ENCODE data around the gene DISP2. TPM values are rescaled to one million over a fixed set of nuclear protein-coding genes. Genes with fewer than 3 reads are reported as not detected.

Gene DISP2
- total RNA-seq, 1 experiment from 2014 or later: 10.0 TPM

GRCh38 chr15:40366457-40367370 is 8.7 kb downstream of the DISP2 start:
- DNase-seq (ENCODE audit: low read depth, low spot score): no peak
- intact Hi-C loops (cut with micrococcal nuclease; ENCODE audit: unreplicated experiment): no loop called here

DNA sequence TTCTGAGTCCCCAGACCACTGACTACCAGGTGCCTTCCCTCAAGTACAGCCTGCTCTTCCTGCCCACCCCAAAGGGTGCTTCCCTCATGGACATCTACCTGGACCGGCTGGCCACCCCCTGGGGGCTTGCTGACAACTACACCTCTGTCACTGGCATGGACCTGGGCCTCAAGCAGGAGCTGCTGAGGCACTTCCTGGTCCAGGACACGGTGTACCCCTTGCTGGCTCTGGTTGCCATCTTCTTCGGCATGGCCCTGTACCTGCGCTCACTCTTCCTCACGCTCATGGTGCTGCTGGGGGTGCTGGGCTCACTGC is 9.3 kb downstream of the DISP2 start:
- Histone ChIP-seq H3K27ac (ENCODE audit: low read length) (no peak overlapping the region), H3K9me3 (ENCODE audit: control insufficient read depth, insufficient read depth, low read depth, low read length) (no peaks in the 10 kb centered on the region), H3K27me3 (ENCODE audit: control insufficient read depth, insufficient read depth, low read length) (no peaks in the 10 kb centered on the region), H3K4me1 (ENCODE audit: control insufficient read depth, insufficient read depth, low read length) (no peaks in the 10 kb centered on the region), H3K36me3 (ENCODE audit: control insufficient read depth, insufficient read depth, low read length) (no peaks in the 10 kb centered on the region), H3K4me3 (ENCODE audit: low read depth in 2 of 2, low read length in 2 of 2) (no peak overlapping the region)
- DNase-seq (ENCODE audit: low read depth, low spot score) (no peak), ATAC-seq (no peak)
- in situ Hi-C loops (cut with HindIII; ENCODE audit: low pct_unique_long_range_greater_than_20kb, low sequenced_read_pairs): no loop called here
- POLR2A ChIA-PET: no interaction called here
- BruUV-seq (replicated peaks): no TSS peak
- TF ChIP-seq SIN3A (IDR thresholded peaks at IDR 0.05; ENCODE audit: borderline replicate concordance, insufficient read depth, low read depth, low read length) (no peak), CTCF (IDR thresholded peaks at IDR 0.05) (no peak), TCF7L2 (IDR thresholded peaks at IDR 0.05; ENCODE audit: low read depth, low read length) (no peak), REST (IDR thresholded peaks at IDR 0.05; ENCODE audit: insufficient read depth in 1 of 2, low read depth in 2 of 2, low read length in 1 of 2) (no peak), POLR2AphosphoS5 (IDR thresholded peaks at IDR 0.05; ENCODE audit: low read depth, low read length) (no peak)
- intact Hi-C loops (cut with micrococcal nuclease; ENCODE audit: unreplicated experiment): no loop called here
- CTCF ChIA-PET: interaction anchor here (0.8 kb wide), 1 partner anchor 23 kb away, joined by 12 read pairs; no protein-coding TSS in a partner anchor

More at GRCh38 chr15:40366457-40367370, 8.7 kb downstream of the DISP2 start:
- ATAC-seq: no peak
- Histone ChIP-seq H3K27me3 (ENCODE audit: control insufficient read depth, insufficient read depth, low read length) (no peaks in the 10 kb centered on the region), H3K4me3 (ENCODE audit: low read depth in 2 of 2, low read length in 2 of 2) (no peak overlapping the region), H3K27ac (ENCODE audit: low read length) (no peak overlapping the region), H3K36me3 (ENCODE audit: control insufficient read depth, insufficient read depth, low read length) (no peaks in the 10 kb centered on the region), H3K4me1 (ENCODE audit: control insufficient read depth, insufficient read depth, low read length) (no peaks in the 10 kb centered on the region), H3K9me3 (ENCODE audit: control insufficient read depth, insufficient read depth, low read depth, low read length) (no peaks in the 10 kb centered on the region)
- POLR2A ChIA-PET: no interaction called here
- no TSS peak for BruUV-seq (replicated peaks)
- TF ChIP-seq TCF7L2 (IDR thresholded peaks at IDR 0.05; ENCODE audit: low read depth, low read length) (no peak), CTCF (IDR thresholded peaks at IDR 0.05) (no peak), REST (IDR thresholded peaks at IDR 0.05; ENCODE audit: insufficient read depth in 1 of 2, low read depth in 2 of 2, low read length in 1 of 2) (no peak), POLR2AphosphoS5 (IDR thresholded peaks at IDR 0.05; ENCODE audit: low read depth, low read length) (no peak), SIN3A (IDR thresholded peaks at IDR 0.05; ENCODE audit: borderline replicate concordance, insufficient read depth, low read depth, low read length) (no peak)
- CTCF ChIA-PET: interaction anchor here (0.8 kb wide), 1 partner anchor 22 kb away, joined by 12 read pairs; no protein-coding TSS in a partner anchor
- in situ Hi-C loops (cut with HindIII; ENCODE audit: low pct_unique_long_range_greater_than_20kb, low sequenced_read_pairs): no loop called here

All from Panc1 (cell line).